Ishikawa (cell line): ENCODE results near the gene SOD1.

Experiments
- CEBPB ChIP-seq: IDR thresholded peaks from 2 replicates; pipeline ENCODE4 v1.6.1; 2012
- CREB1 ChIP-seq: IDR thresholded peaks from 2 replicates; pipeline ENCODE4 v1.6.1; 2012; ENCODE audit warnings: low read depth
- EGR1 ChIP-seq: IDR thresholded peaks from 2 replicates; pipeline ENCODE4 v1.6.1; 2012
- EP300 ChIP-seq: IDR thresholded peaks from 2 replicates; pipeline ENCODE4 v1.6.1; 2012; ENCODE audit warnings: borderline replicate concordance
- FOXM1 ChIP-seq: IDR thresholded peaks from 2 replicates; pipeline ENCODE4 v1.6.1; 2012; ENCODE audit warnings: low read depth, borderline replicate concordance
- MAX ChIP-seq: IDR thresholded peaks from 2 replicates; pipeline ENCODE4 v1.6.1; 2012
- NFIC ChIP-seq: IDR thresholded peaks from 2 replicates; pipeline ENCODE4 v1.6.1; 2012
- RAD21 ChIP-seq: IDR thresholded peaks from 2 replicates; pipeline ENCODE4 v1.6.1; 2012; ENCODE audit warnings: low read depth
- REST ChIP-seq: IDR thresholded peaks from 2 replicates; pipeline ENCODE4 v1.6.1; 2012; ENCODE audit warnings: low read depth, mild to moderate bottlenecking
- TAF1 ChIP-seq: IDR thresholded peaks from 2 replicates; pipeline ENCODE4 v1.6.1; 2012; ENCODE audit warnings: low read depth, mild to moderate bottlenecking
- TCF12 ChIP-seq: IDR thresholded peaks from 2 replicates; pipeline ENCODE4 v1.6.1; 2012; ENCODE audit warnings: low read depth
- TEAD4 ChIP-seq: IDR thresholded peaks from 2 replicates; pipeline ENCODE4 v1.6.1; 2012
- USF1 ChIP-seq: IDR thresholded peaks from 2 replicates; pipeline ENCODE4 v1.6.1; 2012
- YY1 ChIP-seq: IDR thresholded peaks from 2 replicates; pipeline ENCODE4 v1.6.1; 2012; ENCODE audit warnings: low read depth
- ZBTB7A ChIP-seq: IDR thresholded peaks from 2 replicates; pipeline ENCODE4 v1.6.1; 2012; ENCODE audit warnings: low read depth

SOD1 gene

GRCh38 chr21:31671146-31671716, 11.7 kb downstream of the SOD1 start:
- no peak for TF ChIP-seq RAD21
- TF ChIP-seq ZBTB7A, result no peak
- TF ChIP-seq USF1, result no peak
- no peak for TF ChIP-seq CEBPB
- no peak for TF ChIP-seq TEAD4
- TF ChIP-seq CREB1, result no peak

GRCh38 chr21:31671931-31672330, 12.4 kb downstream of the SOD1 start:
- TF ChIP-seq EP300 (no peak), ZBTB7A (no peak), TCF12 (no peak), EGR1 (no peak), USF1 (no peak), CEBPB (no peak), TEAD4 (no peak), RAD21 (no peak), FOXM1 (no peak), TAF1 (no peak), REST (no peak), NFIC (no peak), CREB1 (no peak), YY1 (no peak), MAX (no peak)

GRCh38 chr21:31673321-31673912, 13.9 kb downstream of the SOD1 start:
- TF ChIP-seq EP300 (no peak), CEBPB (no peak), NFIC (no peak), MAX (no peak), USF1 (no peak), RAD21 (no peak), TEAD4 (no peak), ZBTB7A (no peak), TAF1 (no peak), FOXM1 (no peak), CREB1 (no peak), TCF12 (no peak), YY1 (no peak)

- TF ChIP-seq CREB1 (no peak), RAD21 (no peak), TAF1 (no peak), EGR1 (no peak), REST (no peak), USF1 (no peak), FOXM1 (no peak), TCF12 (no peak), CEBPB (no peak), MAX (no peak), TEAD4 (no peak), ZBTB7A (no peak), YY1 (no peak), EP300 (no peak), NFIC (no peak)
Observed at GRCh38 chr21:31675318-31675717, 15.8 kb downstream of the SOD1 start.
